Cortex of kidney (tissue), 1 donor: ENCODE results near the gene SPEF2.

Experiments used
- DNase-seq: peaks from one replicate; lab custom pipeline; 2025; lab: John Stamatoyannopoulos, UW

SPEF2 gene

GRCh38 chr5:35785601-35786085 lies 168.0 kb downstream of the SPEF2 start:
- no peak for DNase-seq

GRCh38 chr5:35788724-35789123 lies 171.1 kb downstream of the SPEF2 start:
- DNase-seq: no peak

GRCh38 chr5:35789732-35790456 lies 172.2 kb downstream of the SPEF2 start:
- no peak for DNase-seq

- no peak for DNase-seq
Observed at GRCh38 chr5:35790457-35790822, 172.8 kb downstream of the SPEF2 start.

- no peak for DNase-seq
Observed at GRCh38 chr5:35794328-35794619, 176.6 kb downstream of the SPEF2 start.

GRCh38 chr5:35794684-35795375 lies 177.2 kb downstream of the SPEF2 start:
- DNase-seq: no peak

GRCh38 chr5:35799181-35799580 lies 181.5 kb downstream of the SPEF2 start:
- DNase-seq: no peak

- DNase-seq: no peak
Observed at GRCh38 chr5:35799753-35800152, 182.1 kb downstream of the SPEF2 start.

GRCh38 chr5:35803191-35803651 lies 185.6 kb downstream of the SPEF2 start:
- DNase-seq: no peak

- no peak for DNase-seq
Observed at GRCh38 chr5:35804201-35804653, 186.6 kb downstream of the SPEF2 start.

GRCh38 chr5:35804841-35805240 lies 187.2 kb downstream of the SPEF2 start:
- no peak for DNase-seq

- no peak for DNase-seq
Observed at GRCh38 chr5:35810601-35811000, 192.9 kb downstream of the SPEF2 start.

- no peak for DNase-seq
Observed at GRCh38 chr5:35811108-35811741, 193.6 kb downstream of the SPEF2 start.

- DNase-seq: no peak
Observed at GRCh38 chr5:35813521-35813920, 195.9 kb downstream of the SPEF2 start.

GRCh38 chr5:35815089-35815936 lies 197.7 kb downstream of the SPEF2 start:
- DNase-seq: no peak

GRCh38 chr5:35816881-35817521 lies 199.3 kb downstream of the SPEF2 start:
- DNase-seq: no peak

GRCh38 chr5:35819026-35819425 lies 201.4 kb downstream of the SPEF2 start:
- DNase-seq: no peak

- DNase-seq: no peak
Observed at GRCh38 chr5:35819668-35820067, 202.0 kb downstream of the SPEF2 start.

- DNase-seq: no peak
Observed at GRCh38 chr5:35820735-35821134, 203.1 kb downstream of the SPEF2 start.

GRCh38 chr5:35821513-35821912 lies 203.8 kb downstream of the SPEF2 start:
- DNase-seq: no peak

GRCh38 chr5:35822511-35822910 lies 204.8 kb downstream of the SPEF2 start:
- DNase-seq: no peak
